ENCODE measurements around the gene DARS1.

GRCh38 chr2:135997380-135997779 lies 12.0 kb upstream of the DARS1 start:
- TF ChIP-seq, protein P1, sequence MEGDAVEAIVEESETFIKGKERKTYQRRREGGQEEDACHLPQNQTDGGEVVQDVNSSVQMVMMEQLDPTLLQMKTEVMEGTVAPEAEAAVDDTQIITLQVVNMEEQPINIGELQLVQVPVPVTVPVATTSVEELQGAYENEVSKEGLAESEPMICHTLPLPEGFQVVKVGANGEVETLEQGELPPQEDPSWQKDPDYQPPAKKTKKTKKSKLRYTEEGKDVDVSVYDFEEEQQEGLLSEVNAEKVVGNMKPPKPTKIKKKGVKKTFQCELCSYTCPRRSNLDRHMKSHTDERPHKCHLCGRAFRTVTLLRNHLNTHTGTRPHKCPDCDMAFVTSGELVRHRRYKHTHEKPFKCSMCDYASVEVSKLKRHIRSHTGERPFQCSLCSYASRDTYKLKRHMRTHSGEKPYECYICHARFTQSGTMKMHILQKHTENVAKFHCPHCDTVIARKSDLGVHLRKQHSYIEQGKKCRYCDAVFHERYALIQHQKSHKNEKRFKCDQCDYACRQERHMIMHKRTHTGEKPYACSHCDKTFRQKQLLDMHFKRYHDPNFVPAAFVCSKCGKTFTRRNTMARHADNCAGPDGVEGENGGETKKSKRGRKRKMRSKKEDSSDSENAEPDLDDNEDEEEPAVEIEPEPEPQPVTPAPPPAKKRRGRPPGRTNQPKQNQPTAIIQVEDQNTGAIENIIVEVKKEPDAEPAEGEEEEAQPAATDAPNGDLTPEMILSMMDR (IDR thresholded peaks at IDR 0.05) = peak in 1 of 12 donors; percentile 7
- TF ChIP-seq POLR2A (IDR thresholded peaks at IDR 0.05) = no peak
